ENCODE results near the gene MBD6.

The MBD6 gene, protein sequence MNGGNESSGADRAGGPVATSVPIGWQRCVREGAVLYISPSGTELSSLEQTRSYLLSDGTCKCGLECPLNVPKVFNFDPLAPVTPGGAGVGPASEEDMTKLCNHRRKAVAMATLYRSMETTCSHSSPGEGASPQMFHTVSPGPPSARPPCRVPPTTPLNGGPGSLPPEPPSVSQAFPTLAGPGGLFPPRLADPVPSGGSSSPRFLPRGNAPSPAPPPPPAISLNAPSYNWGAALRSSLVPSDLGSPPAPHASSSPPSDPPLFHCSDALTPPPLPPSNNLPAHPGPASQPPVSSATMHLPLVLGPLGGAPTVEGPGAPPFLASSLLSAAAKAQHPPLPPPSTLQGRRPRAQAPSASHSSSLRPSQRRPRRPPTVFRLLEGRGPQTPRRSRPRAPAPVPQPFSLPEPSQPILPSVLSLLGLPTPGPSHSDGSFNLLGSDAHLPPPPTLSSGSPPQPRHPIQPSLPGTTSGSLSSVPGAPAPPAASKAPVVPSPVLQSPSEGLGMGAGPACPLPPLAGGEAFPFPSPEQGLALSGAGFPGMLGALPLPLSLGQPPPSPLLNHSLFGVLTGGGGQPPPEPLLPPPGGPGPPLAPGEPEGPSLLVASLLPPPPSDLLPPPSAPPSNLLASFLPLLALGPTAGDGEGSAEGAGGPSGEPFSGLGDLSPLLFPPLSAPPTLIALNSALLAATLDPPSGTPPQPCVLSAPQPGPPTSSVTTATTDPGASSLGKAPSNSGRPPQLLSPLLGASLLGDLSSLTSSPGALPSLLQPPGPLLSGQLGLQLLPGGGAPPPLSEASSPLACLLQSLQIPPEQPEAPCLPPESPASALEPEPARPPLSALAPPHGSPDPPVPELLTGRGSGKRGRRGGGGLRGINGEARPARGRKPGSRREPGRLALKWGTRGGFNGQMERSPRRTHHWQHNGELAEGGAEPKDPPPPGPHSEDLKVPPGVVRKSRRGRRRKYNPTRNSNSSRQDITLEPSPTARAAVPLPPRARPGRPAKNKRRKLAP

DNA sequence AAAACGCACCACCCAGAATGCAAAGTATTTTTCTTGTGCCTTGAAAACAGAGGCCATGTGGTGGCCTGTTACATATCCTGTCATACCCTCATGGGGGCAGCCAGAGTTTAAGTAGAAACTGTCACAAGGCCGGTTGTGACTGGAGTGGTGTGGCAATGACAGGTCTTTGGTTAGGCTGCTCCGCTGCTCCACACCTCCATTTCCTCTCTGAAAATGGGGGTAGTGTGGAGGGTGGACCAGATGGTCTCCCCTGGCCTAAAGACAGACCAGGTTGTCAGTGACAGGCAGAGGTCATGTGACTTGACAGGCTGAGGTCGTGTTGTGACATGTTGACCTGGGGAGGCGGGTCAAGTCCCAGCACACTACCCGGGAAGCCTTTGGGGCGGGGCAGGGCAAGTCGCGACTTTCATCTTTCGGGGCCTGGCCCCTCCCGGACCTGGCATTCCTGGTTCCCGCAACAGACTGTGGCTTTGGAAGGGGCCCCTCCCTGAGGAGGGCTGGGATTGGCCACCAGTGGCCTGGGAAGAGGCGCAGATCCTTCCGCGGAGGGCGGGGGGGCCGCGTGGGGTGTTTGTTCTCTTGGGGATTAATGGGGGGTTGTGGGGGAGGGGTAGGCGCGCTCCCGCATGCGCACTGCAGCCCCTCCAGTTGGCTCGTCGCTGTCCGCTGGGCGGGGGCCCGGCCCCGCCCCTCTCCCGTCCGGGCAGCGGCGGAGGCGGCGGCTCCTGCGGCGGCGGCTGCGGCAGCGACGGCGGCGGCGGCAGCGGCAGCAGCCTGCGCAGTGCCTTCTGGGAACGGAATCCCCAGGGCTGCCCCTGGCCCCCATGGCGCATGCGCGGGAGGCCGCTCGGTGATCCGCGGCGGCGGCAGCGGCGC lies at the start of gene MBD6:
Gene MBD6 (plus strand): TSS at position 814 of the 876 bp plus-strand sequence. CDS start 1,480 bp downstream, outside the sequence.
- FAIRE-seq, result no peak

DNA sequence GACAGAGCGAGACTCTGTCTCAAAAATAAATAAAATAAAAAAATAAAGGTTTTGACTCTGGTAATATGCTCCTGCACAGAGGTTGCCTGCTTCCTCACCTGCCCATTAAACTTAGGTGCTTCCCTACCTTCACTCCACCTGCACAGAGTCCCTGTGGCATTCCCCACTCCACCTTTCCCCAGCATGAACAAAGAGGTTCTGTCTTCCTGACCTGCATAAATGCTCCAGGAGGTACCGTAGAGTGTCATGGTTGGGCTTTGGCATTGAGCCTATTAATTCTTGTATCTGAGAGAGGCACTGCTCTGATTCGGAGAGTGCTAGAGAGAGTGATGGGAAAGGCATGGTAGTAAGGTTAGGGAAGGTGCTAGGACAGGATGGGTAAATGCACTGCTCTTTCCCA lies 49.2 kb upstream of the MBD6 start:
- FAIRE-seq, result no peak
- no peak for DNase-seq (ENCODE audit: low spot score)

More for the DNA sequence above, at the start of gene MBD6:
- DNase-seq (ENCODE audit: low spot score), result peak; percentile 96

DNA sequence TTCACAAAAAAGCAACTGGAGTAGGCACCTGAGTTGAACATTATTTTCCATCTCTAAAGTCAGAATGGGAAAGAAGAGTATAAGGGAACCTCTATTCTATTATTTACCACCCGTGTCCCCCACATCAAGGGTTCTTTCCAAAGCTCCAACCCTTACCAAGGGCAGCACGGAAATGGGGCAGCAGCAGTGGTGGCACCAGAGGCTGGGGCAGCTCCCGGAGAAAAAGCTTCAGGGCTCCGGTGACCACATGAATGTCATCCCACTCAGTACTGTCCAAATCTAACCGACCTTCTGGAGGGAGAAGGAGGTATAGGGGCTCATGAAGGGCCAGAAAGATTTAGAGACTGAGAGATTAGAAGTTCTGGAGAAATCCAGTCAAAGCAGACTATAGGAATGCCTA lies 48.7 kb upstream of the MBD6 start:
- no peak for DNase-seq (ENCODE audit: low spot score)

DNA sequence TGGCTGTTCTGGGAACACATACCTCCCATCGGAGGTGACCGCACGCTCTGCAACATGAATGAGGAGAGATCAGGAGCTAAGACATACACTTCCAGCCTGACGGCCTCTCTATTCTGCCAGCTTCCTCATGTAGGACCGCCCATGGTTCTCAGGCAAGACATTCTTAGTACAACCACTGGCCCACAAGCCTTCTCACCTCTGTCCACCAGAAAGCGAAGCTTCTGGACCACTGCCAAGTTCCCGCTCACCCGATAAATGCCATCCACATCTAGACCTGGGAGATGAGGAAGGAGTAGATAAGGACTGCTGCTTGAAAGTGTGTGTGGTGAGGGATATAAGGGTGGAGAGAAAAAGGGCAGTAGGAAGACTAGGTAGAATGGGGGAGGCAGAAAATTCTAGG lies 48.2 kb upstream of the MBD6 start:
- DNase-seq (ENCODE audit: low spot score) (no peak), FAIRE-seq (no peak)

More for the DNA sequence above, 48.7 kb upstream of the MBD6 start:
- FAIRE-seq, result no peak

DNA sequence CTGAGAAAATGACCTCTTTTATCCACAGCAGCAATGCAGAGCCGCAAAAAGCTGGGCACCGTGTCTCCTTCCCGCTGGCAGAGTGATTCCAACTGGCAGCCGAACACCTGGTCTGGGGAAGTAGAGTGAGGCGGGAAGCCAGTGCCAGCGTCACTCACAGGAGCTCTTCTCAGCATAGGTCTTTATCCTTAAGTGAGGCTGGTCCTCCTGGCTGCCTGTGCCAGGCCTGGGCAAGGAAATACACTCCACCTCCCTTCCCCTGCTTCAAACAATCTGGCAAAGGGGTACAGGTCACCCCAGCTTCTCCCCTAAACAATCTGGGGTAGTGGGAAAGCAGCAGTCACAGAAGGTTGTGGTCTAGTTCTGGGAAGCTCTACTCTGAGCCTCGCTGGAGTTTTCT lies 47.8 kb upstream of the MBD6 start:
- DNase-seq (ENCODE audit: low spot score) (no peak), FAIRE-seq (no peak)

DNA sequence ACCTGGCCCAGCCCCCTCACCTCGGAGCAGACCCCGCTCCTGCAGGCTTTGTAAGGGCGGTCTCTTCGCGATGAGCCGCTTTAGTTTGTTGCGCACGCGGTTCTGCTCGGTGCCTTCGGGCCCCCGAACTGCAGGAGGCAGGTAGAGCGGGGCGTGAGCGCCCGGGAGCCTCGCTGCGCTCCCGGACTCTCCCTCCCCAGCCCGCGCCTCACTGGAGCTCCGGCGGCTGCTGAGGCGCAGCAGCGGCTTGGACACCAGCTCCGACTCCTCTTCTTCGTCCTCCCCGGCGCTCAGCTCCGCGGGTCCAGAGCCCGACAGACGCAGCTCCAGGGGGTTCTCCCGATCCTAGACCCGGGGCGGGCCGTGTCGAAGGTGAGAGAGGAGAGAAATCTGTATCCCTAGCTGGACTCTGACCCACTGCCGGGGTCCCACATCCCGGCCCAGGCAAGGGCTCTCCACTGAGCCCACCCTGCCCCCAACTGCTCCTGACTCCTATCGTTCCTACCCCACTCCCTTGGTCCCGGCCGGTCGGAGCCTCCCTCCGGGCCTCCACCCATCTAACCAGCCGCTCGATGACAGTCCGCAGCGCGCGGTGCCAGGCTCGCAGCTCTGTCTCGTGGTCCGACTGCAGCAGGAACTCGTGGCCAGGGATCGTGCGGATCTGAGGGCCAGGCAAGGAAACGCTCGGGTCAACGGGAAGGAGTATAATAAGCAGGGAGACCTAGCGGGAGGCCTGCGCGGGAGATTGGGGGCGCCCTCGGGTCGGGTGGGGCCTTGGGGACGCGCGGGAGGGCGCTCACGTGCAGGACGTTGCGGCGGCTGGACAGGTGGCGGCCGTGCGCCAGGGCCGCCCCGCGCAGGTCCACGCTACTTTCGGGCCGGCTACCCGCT lies 47.1 kb upstream of the MBD6 start:
- DNase-seq (ENCODE audit: low spot score) (no peak), FAIRE-seq (no peak)

DNA sequence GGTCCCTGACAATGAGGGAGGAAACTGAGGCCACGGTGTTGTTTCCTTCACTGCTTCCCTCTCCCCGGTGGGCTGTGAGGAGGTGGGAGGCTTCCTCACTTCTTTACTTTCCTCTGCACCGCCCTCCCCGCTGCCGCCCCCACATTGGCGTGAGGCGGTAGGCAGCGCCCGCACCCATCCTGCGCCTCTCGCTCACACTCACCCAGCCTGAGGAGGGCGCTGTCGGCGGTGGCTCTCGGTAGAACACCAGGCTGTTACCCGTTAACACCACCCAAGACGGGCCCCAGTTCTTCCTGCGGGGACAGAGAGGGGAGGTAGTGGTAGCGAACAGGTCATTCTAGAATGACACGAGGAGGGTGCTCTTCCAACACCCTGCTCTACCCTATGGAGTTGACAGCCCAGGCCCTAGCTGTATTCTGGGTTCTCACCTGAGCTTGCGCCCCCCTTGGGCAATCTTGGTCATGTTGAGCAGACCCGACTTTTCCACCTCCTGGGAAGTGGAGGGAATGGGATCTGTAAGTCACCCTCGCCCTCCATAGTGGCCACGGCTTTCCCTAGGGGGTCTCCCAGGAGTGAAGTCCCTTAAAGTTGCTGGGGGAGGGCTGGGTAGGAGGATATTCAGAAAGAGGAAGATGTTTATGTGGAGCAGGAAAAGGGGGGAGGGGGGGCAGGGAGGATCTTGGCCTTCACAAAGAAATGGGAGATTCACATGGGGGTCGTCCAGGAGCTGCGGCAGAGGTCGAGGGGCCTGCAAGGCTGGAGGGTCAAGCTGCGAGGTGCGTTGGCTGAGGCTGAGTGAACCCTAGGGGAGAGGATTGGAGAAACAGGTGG lies 46.2 kb upstream of the MBD6 start:
- FAIRE-seq, result no peak

DNA sequence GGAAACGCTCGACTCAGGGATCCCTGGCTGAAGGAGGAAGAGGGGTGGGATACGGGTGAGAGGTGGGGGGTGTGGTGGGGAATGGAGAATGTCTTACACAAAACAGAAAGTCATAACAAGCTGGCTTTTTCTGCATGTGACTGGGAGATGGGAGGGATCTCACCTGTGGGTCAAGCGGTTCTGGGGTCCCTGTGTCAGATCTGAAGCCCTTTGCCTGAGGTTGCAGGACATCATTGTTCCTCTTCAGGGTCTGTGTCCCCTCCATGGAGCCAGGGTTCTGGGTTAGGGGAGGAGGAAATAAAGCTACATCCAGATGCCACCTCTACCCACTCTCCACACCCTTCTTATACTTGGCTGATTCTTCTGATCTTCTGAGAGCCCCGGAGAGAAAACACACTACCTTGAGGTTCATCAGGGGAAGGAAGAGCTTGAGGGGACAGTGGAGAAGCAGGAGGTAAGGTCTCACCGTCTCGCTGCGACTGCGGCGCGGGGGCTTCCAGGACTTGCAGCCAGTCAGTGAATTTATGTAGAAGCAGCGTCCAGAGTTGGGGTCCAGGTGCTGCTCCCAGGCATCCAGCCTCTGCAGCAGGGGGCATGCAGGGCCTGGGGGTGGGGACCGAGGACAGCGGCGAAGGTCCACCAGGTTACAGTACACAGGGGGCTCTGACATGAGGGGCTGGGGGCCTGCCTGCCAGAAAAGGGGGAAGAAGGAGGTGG lies 45.5 kb upstream of the MBD6 start:
- FAIRE-seq (no peak), DNase-seq (ENCODE audit: low spot score) (no peak)

More for the DNA sequence above, 46.2 kb upstream of the MBD6 start:
- DNase-seq (ENCODE audit: low spot score), result no peak

DNA sequence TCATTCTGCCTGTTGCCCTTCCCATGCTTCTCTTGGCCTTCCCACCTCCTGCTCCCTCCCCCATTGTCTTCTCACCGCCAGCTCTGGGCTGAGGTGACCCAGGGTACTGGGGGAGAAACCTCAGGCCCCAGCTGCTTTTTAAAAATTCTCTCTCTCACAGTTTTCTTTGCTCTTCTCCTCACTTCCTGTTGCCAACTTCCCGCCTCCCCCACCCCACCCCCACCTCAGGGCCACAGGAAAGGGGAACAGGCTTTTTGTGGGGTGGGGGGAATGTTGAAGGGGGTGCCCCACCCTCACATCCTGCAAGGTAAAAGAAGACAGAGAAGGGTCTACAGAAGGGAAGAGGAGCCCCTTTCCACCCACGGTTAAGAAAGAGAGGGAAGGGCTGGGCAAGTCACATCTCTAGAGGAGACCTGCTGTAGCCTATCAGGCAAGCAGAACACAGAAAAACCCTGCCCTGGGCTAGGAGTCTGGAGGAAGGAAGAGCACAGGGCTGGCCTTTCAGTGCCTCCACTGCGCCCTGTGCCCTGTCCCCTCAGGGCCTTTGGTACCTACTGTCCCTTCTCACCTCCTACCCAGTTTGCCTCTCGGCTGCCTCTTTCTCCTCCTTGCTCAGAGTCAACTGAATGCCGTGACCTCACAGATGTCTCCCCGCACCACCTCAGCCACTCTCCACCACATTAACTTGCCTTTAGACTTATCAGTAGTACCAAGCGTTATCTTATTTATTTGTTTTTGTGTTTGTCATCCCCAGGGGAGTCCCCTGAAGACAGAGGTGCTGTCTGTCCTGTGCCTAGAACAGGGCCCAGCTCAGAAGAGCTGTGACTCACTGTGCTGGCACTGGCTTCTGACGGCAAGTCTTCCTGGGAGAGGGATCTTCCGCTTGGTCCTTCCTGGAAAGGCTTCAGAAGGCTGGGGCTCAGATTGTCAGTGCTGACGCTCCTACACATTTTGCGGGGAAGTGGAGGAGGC lies 44.6 kb upstream of the MBD6 start:
- FAIRE-seq, result no peak

DNA sequence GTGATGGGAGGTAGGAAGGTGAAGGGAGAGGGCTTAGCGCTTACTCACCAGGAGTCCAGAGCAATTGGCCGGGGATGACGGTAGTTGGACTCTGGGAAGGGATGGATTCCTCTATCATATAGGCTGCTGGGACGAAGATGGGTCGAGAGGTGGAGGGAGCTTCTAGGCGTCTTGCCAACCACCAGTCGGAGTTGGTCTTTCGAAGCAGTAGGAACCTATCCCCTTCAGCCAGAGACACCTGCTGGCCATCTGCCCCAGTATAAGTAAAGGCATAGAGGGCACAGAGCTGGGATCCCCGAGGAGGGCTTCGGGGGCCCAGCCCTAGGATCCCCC lies 43.6 kb upstream of the MBD6 start:
- DNase-seq (ENCODE audit: low spot score), result no peak
- FAIRE-seq, result no peak

More for the DNA sequence above, 44.6 kb upstream of the MBD6 start:
- no peak for DNase-seq (ENCODE audit: low spot score)

DNA sequence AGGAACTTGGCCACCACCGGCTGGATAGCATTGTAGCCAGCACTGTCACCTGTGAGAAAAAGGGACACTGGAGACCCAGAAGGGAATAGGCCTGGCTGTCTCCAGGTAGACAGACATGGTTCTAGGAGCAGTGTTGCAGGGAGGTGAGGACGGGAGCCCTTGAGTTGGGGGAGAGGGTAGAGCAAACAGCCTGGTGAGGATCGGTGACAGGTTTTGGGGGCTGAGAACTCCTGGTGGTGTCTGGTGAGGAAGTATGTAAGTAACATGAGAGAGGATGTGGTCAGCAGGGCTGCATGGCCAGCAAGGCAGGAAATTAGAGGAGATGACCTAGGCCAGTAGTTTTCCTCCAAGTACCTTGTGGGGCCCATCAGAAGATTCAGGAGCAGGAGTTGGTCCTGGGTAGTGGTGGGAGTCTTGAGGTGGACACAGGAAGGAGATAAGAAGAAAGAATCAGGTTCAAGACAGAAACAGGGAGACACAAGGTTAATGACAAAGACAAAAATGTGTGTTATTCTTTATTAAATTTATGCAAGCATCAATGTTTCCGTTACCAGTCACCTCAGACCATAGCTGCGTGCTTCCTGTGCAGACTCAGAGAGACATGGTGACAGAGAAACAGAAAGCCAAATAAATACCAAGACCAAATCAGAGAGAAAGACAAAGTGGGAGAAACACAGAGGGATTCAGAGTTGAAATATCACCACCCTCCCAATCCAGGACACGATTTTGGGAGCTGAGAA lies 43.1 kb upstream of the MBD6 start, which contains the start of gene ARHGAP9:
Gene ARHGAP9 (minus strand): TSS at position 491 of the 740 bp plus-strand sequence. CDS start 460 bp downstream, at position 31.
- no peak for FAIRE-seq
- DNase-seq (ENCODE audit: low spot score), result no peak

DNA sequence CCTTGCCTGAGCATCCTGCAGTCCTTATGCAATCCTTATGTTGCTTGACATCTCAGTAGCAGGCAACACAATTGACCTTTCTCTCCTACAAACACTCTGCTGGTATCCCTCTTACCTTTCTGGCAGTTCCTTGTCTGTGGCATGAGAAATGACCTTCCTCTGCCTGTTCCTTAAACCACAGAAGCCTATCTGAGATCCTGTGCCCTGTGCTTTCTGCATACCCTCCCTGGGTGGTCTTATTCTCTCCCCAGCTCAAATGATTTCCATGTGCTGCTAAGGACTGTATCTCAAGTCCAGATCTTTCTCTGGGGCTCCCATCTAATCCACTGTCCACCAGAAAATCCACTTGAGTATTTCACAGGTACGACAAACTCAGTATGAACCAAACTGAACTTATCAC lies 41.0 kb upstream of the MBD6 start:
- DNase-seq (ENCODE audit: low spot score) (no peak), FAIRE-seq (no peak)

DNA sequence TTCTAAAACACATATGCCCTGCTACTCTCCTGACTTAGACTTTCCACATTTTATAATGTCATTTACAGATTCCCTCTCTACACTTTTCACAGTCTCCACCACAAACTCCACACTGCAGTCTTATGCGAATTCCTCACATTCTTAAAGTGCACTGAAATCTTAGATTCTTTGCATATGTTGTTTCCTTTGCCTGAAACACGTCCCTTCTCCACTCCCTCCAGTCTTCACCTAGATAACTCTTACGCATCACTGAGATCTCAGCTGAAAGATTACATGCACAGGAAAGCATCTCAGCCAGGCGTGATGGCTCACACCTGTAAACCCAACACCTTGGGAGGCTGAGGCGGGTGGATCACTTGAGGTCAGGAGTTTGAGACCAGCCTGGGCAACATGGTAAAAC lies 39.2 kb upstream of the MBD6 start:
- no peak for FAIRE-seq
- no peak for DNase-seq (ENCODE audit: low spot score)

DNA sequence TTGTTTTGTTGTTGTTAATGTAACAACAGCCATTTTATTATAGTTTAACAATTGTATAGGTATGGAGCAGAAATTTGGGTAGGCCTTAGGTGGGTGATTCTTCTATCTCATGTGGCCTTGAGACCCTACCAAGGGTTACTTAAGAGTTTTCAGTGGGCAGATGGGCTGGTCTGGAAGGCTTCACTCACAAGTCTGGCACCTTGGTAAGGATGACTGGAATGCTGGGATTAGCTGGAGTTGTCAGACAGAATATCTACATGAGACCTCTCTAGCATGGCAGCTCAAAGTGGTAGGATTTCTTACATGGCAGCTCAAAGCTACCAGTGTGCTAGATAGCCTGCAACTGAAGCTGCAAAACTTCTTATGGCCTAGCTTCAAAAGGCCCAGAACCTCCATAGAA lies 36.9 kb upstream of the MBD6 start:
- no peak for FAIRE-seq

DNA sequence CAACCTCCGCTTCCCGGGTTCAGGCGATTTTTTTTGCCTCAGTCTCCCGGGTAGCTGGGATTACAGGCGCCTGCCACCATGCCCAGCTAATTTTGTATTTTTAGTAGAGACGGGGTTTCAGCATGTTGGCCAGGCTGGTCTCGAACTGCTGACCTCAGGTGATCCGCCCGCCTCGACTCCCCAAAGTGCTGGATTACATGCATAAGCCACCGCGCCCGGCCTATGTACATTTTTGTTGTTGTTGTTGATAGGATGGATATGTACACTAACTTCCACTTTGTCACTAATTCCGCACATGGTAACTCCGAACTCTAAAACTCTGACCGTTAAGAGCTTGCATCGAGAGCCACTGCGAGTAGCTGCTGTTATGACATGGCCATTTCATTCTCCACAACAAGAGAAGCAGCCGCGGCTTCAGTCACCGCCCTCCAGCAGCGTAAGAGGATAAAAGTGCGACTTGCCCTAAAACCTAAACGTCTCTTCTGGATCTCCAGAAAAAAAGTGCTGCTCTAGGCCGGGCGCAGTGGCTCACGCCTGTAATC lies 35.5 kb upstream of the MBD6 start:
- no peak for DNase-seq (ENCODE audit: low spot score)
- no peak for FAIRE-seq

More for the DNA sequence above, 36.9 kb upstream of the MBD6 start:
- DNase-seq (ENCODE audit: low spot score), result no peak
